Neural cell (in vitro differentiated cells): ENCODE results near the gene ZNF189. TPM values are rescaled to one million over a fixed set of nuclear protein-coding genes. Genes with fewer than 3 reads are reported as not detected.

Source experiments
- H2AFZ ChIP-seq: fragments of 200-600, 300-800 bp; sonication (generic), shearing (Covaris generic); 2 replicates; pipeline ENCODE4 v1.6.0; 2014; ENCODE audit warnings: low read depth, mild to moderate bottlenecking, antibody characterized with exemption, low read length, moderate library complexity
- H3F3A ChIP-seq: fragments of 200-600 bp; shearing (Covaris generic); 2 replicates; pipeline ENCODE4 v1.6.1; 2016; ENCODE audit warnings: mild to moderate bottlenecking, moderate library complexity, mixed read lengths, antibody characterized with exemption, low read length; ENCODE audit not compliant: insufficient read depth, poor library complexity, severe bottlenecking
- H3K27ac ChIP-seq: fragments of 200-600, 300-800 bp; sonication (generic), shearing (Covaris generic); 2 replicates; pipeline ENCODE4 v1.5.1; 2014; ENCODE audit warnings: mild to moderate bottlenecking, low read length, moderate library complexity
- H3K27me3 ChIP-seq: fragments of 300-800, 200-600 bp; sonication (generic), shearing (Covaris generic); 2 replicates; pipeline ENCODE4 v1.6.0; 2014; ENCODE audit warnings: mild to moderate bottlenecking, low read depth, low read length, moderate library complexity; ENCODE audit not compliant: insufficient read depth
- H3K36me3 ChIP-seq: fragments of 300-800, 200-600 bp; sonication (generic), shearing (Covaris generic); 2 replicates; pipeline ENCODE4 v1.5.1; 2014; ENCODE audit warnings: mild to moderate bottlenecking, antibody characterized with exemption, low read length, moderate library complexity; ENCODE audit not compliant: insufficient read depth
- H3K4me2 ChIP-seq: fragments of 300-800, 200-600 bp; sonication (generic), shearing (Covaris generic); 2 replicates; pipeline ENCODE4 v1.6.0; 2014; ENCODE audit warnings: mild to moderate bottlenecking, low read length
- H3K4me3 ChIP-seq: fragments of 300-800, 200-600 bp; sonication (generic), shearing (Covaris generic); 2 replicates; pipeline ENCODE4 v1.5.1; 2014; ENCODE audit warnings: mild to moderate bottlenecking, low read length, moderate library complexity
- H3K79me2 ChIP-seq: fragments of 200-600 bp; shearing (Covaris generic); replicated peaks from 2 replicates; pipeline ENCODE4 v1.6.0; 2014; ENCODE audit warnings: mild to moderate bottlenecking, low read length, moderate library complexity; ENCODE audit not compliant: insufficient read depth
- H3K9ac ChIP-seq: fragments of 300-800, 200-600 bp; sonication (generic), shearing (Covaris generic); 2 replicates; pipeline ENCODE4 v1.6.1; 2016; ENCODE audit warnings: mild to moderate bottlenecking, low read length, mixed read lengths
- H3K9me2 ChIP-seq: fragments of 200-600 bp; shearing (Covaris generic); 2 replicates; pipeline ENCODE4 v1.6.1; 2016; ENCODE audit warnings: mild to moderate bottlenecking, low read length, mixed read lengths; ENCODE audit not compliant: insufficient read depth
- H3K9me3 ChIP-seq: fragments of 200-600, 300-800 bp; sonication (generic), shearing (Covaris generic); 2 replicates; pipeline ENCODE4 v1.6.1; 2016; ENCODE audit warnings: mild to moderate bottlenecking, mixed run types, low read length, moderate library complexity, mixed read lengths
- H4K20me1 ChIP-seq: fragments of 200-600 bp; shearing (Covaris generic); 2 replicates; pipeline ENCODE4 v1.6.1; 2016; ENCODE audit warnings: mild to moderate bottlenecking, mixed run types; ENCODE audit not compliant: insufficient read depth
- CTCF ChIP-seq: fragments of 450-650 bp; IDR thresholded peaks from 2 replicates; pipeline ENCODE4 v1.5.1; 2014; ENCODE audit warnings: antibody characterized with exemption, mild to moderate bottlenecking, moderate library complexity; ENCODE audit not compliant: poor library complexity, severe bottlenecking
- EP300 ChIP-seq: fragments of 450-650 bp; conservative IDR thresholded peaks from 2 replicates; pipeline ENCODE4 v1.6.1; 2014; ENCODE audit warnings: antibody characterized with exemption, mild to moderate bottlenecking, moderate library complexity; ENCODE audit not compliant: poor library complexity, severe bottlenecking
- EZH2 ChIP-seq: fragments of 200-600, 300-800 bp; shearing (Covaris generic), sonication (generic); IDR thresholded peaks from 2 replicates; pipeline ENCODE4 v1.6.1; 2014; ENCODE audit warnings: antibody characterized with exemption, low read length, borderline replicate concordance, mild to moderate bottlenecking; ENCODE audit not compliant: insufficient read depth, poor library complexity, severe bottlenecking
- MXI1 ChIP-seq: fragments of 450-650 bp; conservative IDR thresholded peaks from 2 replicates; pipeline ENCODE4 v1.6.1; 2014; ENCODE audit warnings: antibody characterized with exemption, mild to moderate bottlenecking; ENCODE audit not compliant: poor library complexity, severe bottlenecking
- POLR2AphosphoS5 ChIP-seq: IDR thresholded peaks from 2 replicates; pipeline ENCODE4 v1.6.1; 2012
- RAD21 ChIP-seq: fragments of 450-650 bp; conservative IDR thresholded peaks from 2 replicates; pipeline ENCODE4 v1.6.1; 2014; ENCODE audit warnings: antibody characterized with exemption, mild to moderate bottlenecking, moderate library complexity
- REST ChIP-seq: IDR thresholded peaks from 2 replicates; pipeline ENCODE4 v1.6.1; 2012; ENCODE audit warnings: borderline replicate concordance
- SMC3 ChIP-seq: fragments of 450-650 bp; conservative IDR thresholded peaks from 2 replicates; pipeline ENCODE4 v1.6.1; 2014; ENCODE audit warnings: antibody characterized with exemption, mild to moderate bottlenecking, moderate library complexity; ENCODE audit not compliant: poor library complexity
- TAF1 ChIP-seq: IDR thresholded peaks from 2 replicates; pipeline ENCODE4 v1.6.1; 2012; ENCODE audit warnings: low read depth
- polyA plus RNA-seq: library from polyadenylated mRNA; depleted of rRNA; stranded (reverse); fragments of >200 nt; gene quantifications from 2 replicates; pipeline ENCODE4 v1.2.3, GENCODE V29; 2014

Gene ZNF189
- polyA plus RNA-seq, 1 donor from 2014 or later, result 28.0 TPM

GRCh38 chr9:101362450-101362849 is 36.2 kb upstream of the ZNF189 start:
- H3K36me3 ChIP-seq, result no peaks in the 10 kb centered on the region
- no peak overlapping the region for H3K9ac ChIP-seq
- no peaks in the 10 kb centered on the region for H3F3A ChIP-seq
- H2AFZ ChIP-seq, result no peak overlapping the region
- no peaks in the 10 kb centered on the region for H3K9me3 ChIP-seq
- no peaks in the 10 kb centered on the region for H3K9me2 ChIP-seq
- TF ChIP-seq RAD21 (no peak), EP300 (no peak), EZH2 (no peak), CTCF (no peak), REST (no peak), MXI1 (no peak), SMC3 (no peak), POLR2AphosphoS5 (no peak), TAF1 (no peak)
- H3K4me3 ChIP-seq, result no peak overlapping the region
- no peak overlapping the region for H3K4me2 ChIP-seq
- no peaks in the 10 kb centered on the region for H4K20me1 ChIP-seq
- no peaks in the 10 kb centered on the region for H3K27me3 ChIP-seq
- no peak overlapping the region for H3K27ac ChIP-seq
- H3K79me2 ChIP-seq, result no peaks in the 10 kb centered on the region

GRCh38 chr9:101365181-101365580 is 33.5 kb upstream of the ZNF189 start:
- Histone ChIP-seq H3K9me2 (no peaks in the 10 kb centered on the region), H4K20me1 (no peaks in the 10 kb centered on the region), H2AFZ (no peak overlapping the region), H3K9me3 (no peaks in the 10 kb centered on the region), H3K27ac (no peak overlapping the region), H3K9ac (no peak overlapping the region), H3K4me3 (no peak overlapping the region), H3K4me2 (no peak overlapping the region), H3F3A (no peaks in the 10 kb centered on the region), H3K27me3 (no peaks in the 10 kb centered on the region), H3K79me2 (no peaks in the 10 kb centered on the region), H3K36me3 (no peaks in the 10 kb centered on the region)
- TF ChIP-seq MXI1 (no peak), REST (no peak), EP300 (no peak), EZH2 (no peak), TAF1 (no peak), RAD21 (no peak), CTCF (no peak), SMC3 (no peak)
